Astrocyte (in vitro differentiated cells and primary cell): ENCODE data around the gene BTBD16. TPM values are rescaled to one million over a fixed set of nuclear protein-coding genes. Genes with fewer than 3 reads are reported as not detected.

ENCODE experiments used
- DNase-seq: peaks from one replicate; pipeline ENCODE4 v3.0.0-alpha.2; 2010; ENCODE audit warnings: low read depth
- FAIRE-seq: peaks from 2 replicates; lab custom pipeline; 2011; peaks lifted over from hg19 to GRCh38; lab: Jason Lieb, UNC
- H2AFZ ChIP-seq: 2 replicates; pipeline ENCODE4 v1.6.0; 2012; ENCODE audit warnings: low read depth, low read length, inconsistent platforms
- H3K27ac ChIP-seq: 2 replicates; pipeline ENCODE4 v1.5.1; 2011; ENCODE audit warnings: low read depth, low read length, inconsistent platforms
- H3K27me3 ChIP-seq: 2 replicates; pipeline ENCODE4 v1.6.0; 2011; ENCODE audit warnings: low read length, inconsistent platforms; ENCODE audit not compliant: insufficient read depth
- H3K36me3 ChIP-seq: 2 replicates; pipeline ENCODE4 v1.5.1; 2011; ENCODE audit warnings: low read length, inconsistent platforms; ENCODE audit not compliant: insufficient read depth
- H3K4me1 ChIP-seq: 2 replicates; pipeline ENCODE4 v1.5.1; 2011; ENCODE audit warnings: low read length, inconsistent platforms; ENCODE audit not compliant: insufficient read depth
- H3K4me2 ChIP-seq: 2 replicates; pipeline ENCODE4 v1.6.0; 2012; ENCODE audit warnings: low read length, inconsistent platforms
- H3K4me3 ChIP-seq: 2 replicates; pipeline ENCODE4 v1.5.1; 2011; ENCODE audit warnings: low read depth, mild to moderate bottlenecking, low read length, inconsistent platforms; ENCODE audit not compliant: insufficient read depth
- H3K79me2 ChIP-seq: 2 replicates; pipeline ENCODE4 v1.6.0; 2012; ENCODE audit warnings: mild to moderate bottlenecking, low read length, inconsistent platforms; ENCODE audit not compliant: insufficient read depth
- H3K9ac ChIP-seq: 2 replicates; pipeline ENCODE4 v1.6.0; 2012; ENCODE audit warnings: mild to moderate bottlenecking, low read length, inconsistent platforms
- H3K9me3 ChIP-seq: 2 replicates; pipeline ENCODE4 v1.5.1; 2012; ENCODE audit warnings: low read depth, mild to moderate bottlenecking, low read length, inconsistent platforms; ENCODE audit not compliant: insufficient read depth
- H4K20me1 ChIP-seq: 2 replicates; pipeline ENCODE4 v1.6.0; 2012; ENCODE audit warnings: low read length, inconsistent platforms; ENCODE audit not compliant: insufficient read depth
- H3K27ac Mint-ChIP-seq: one replicate; pipeline ENCODE4 v1.8.0; 2021; ENCODE audit warnings: mild to moderate bottlenecking, mixed read lengths; ENCODE audit not compliant: unreplicated experiment
- H3K27me3 Mint-ChIP-seq: one replicate; pipeline ENCODE4 v1.8.0; 2021; ENCODE audit warnings: low read depth, mixed read lengths; ENCODE audit not compliant: unreplicated experiment
- H3K36me3 Mint-ChIP-seq: one replicate; pipeline ENCODE4 v1.8.0; 2021; ENCODE audit warnings: low read depth, mixed read lengths; ENCODE audit not compliant: unreplicated experiment
- H3K4me1 Mint-ChIP-seq: one replicate; pipeline ENCODE4 v1.8.0; 2021; ENCODE audit warnings: low read depth, mixed read lengths; ENCODE audit not compliant: unreplicated experiment
- H3K4me3 Mint-ChIP-seq: one replicate; pipeline ENCODE4 v1.8.0; 2021; ENCODE audit warnings: mild to moderate bottlenecking, moderate library complexity, mixed read lengths; ENCODE audit not compliant: unreplicated experiment
- H3K9me3 Mint-ChIP-seq: one replicate; pipeline ENCODE4 v1.8.0; 2021; ENCODE audit warnings: mild to moderate bottlenecking, mixed read lengths; ENCODE audit not compliant: unreplicated experiment
- EZH2 ChIP-seq: IDR thresholded peaks from 2 replicates; pipeline ENCODE4 v1.6.1; 2012; ENCODE audit warnings: mild to moderate bottlenecking, low read length, inconsistent platforms; ENCODE audit not compliant: insufficient read depth
- total RNA-seq: library from RNA; stranded (reverse); gene quantifications from 2 replicates; pipeline ENCODE4 v1.2.1, GENCODE V29; 2021
- TF ChIP-seq, protein P1 (sequence below): IDR thresholded peaks from 2 replicates; pipeline ENCODE4 v1.5.1; 2011; ENCODE audit warnings: low read depth, mild to moderate bottlenecking, inconsistent platforms, low read length, moderate library complexity; ENCODE audit not compliant: insufficient read depth

Gene BTBD16
- total RNA-seq, 1 donor from 2014 or later, result not detected

DNA sequence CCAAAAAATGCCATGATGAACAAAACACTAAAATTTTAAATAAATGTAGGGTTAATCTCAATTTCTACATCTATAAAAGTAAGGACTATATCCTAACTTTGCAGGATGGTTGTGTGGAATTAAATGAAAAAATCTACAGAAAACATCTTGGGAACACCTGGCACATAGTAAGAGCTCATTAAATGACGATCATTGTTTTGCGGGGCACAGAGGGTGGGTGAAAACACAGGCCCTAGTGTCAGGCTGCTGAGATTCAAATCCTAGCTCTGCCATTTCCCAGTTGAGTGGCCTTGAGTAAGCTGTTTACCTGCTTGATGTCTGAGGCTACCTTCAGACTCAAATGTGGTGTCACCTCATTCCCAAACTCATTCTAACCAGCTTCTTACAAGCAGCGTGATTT lies 35.6 kb downstream of the BTBD16 start:
- no peak for FAIRE-seq

DNA sequence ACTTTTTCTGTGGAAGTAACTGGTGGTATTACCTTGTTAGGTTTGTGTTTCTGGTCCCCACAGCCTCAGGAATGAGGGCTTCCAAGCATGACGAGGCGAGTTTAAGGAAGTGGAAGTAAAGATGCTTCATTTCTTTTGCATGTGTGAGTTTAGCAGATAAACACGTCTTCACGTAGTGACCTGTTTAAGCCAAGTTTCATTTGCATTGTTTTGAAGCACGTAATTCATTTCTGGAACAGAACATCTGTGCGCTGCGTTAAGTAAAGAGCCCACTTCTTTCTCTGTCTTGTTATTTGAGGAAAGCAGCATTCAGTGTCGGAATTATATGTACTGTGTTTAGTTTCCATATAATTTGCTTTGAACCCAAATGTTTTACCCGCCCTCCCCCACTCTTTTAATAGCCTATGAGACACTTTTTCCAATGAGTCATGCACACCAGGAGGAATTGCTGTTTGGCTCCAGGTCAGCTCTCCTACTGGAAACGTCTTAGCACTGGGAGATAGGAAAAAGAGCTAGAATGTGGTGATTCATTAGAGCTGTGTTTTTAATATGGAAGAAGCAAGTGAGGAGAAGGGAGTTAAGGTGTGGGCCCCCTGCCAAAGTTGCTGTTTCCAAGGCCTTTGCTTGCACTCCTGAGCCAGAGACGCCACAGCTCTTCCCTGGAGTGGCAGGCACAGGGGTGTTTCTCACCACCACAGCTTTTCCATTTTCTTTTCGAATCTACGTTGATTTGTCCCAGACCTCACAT lies 36.7 kb downstream of the BTBD16 start:
- H3K4me2 ChIP-seq, result peak overlapping the region; percentile 83
- no peaks in the 10 kb centered on the region for H3K79me2 ChIP-seq
- H3K4me1 ChIP-seq, result peaks cover 34% of the 10 kb centered on the region
- peak overlapping the region; percentile 94 for H3K27ac ChIP-seq
- Mint-ChIP-seq H3K9me3 (peaks cover 9% of the 10 kb centered on the region), H3K4me3 (no peak overlapping the region), H3K27me3 (no peaks in the 10 kb centered on the region), H3K27ac (peak overlapping the region; percentile 87), H3K36me3 (peaks cover 3% of the 10 kb centered on the region), H3K4me1 (peaks cover 21% of the 10 kb centered on the region)
- no peaks in the 10 kb centered on the region for H3K27me3 ChIP-seq
- peak; percentile 67 for FAIRE-seq
- DNase-seq, result peak; percentile 99
- TF ChIP-seq EZH2, result no peak
- TF ChIP-seq, protein P1, sequence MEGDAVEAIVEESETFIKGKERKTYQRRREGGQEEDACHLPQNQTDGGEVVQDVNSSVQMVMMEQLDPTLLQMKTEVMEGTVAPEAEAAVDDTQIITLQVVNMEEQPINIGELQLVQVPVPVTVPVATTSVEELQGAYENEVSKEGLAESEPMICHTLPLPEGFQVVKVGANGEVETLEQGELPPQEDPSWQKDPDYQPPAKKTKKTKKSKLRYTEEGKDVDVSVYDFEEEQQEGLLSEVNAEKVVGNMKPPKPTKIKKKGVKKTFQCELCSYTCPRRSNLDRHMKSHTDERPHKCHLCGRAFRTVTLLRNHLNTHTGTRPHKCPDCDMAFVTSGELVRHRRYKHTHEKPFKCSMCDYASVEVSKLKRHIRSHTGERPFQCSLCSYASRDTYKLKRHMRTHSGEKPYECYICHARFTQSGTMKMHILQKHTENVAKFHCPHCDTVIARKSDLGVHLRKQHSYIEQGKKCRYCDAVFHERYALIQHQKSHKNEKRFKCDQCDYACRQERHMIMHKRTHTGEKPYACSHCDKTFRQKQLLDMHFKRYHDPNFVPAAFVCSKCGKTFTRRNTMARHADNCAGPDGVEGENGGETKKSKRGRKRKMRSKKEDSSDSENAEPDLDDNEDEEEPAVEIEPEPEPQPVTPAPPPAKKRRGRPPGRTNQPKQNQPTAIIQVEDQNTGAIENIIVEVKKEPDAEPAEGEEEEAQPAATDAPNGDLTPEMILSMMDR, result no peak
- peak overlapping the region; percentile 61 for H2AFZ ChIP-seq
- H3K9ac ChIP-seq, result peak overlapping the region; percentile 81
- H4K20me1 ChIP-seq, result no peaks in the 10 kb centered on the region
- H3K4me3 ChIP-seq, result peak overlapping the region; percentile 44
- H3K36me3 ChIP-seq, result no peaks in the 10 kb centered on the region
- no peaks in the 10 kb centered on the region for H3K9me3 ChIP-seq

More for the DNA sequence above, 35.6 kb downstream of the BTBD16 start:
- H3K27ac Mint-ChIP-seq, result no peak overlapping the region
- H2AFZ ChIP-seq, result no peak overlapping the region
- peaks cover 3% of the 10 kb centered on the region for H3K36me3 Mint-ChIP-seq
- H4K20me1 ChIP-seq, result no peaks in the 10 kb centered on the region
- H3K4me2 ChIP-seq, result peak overlapping the region; percentile 83
- no peak for TF ChIP-seq EZH2
- TF ChIP-seq, protein P1, result no peak
- peak overlapping the region; percentile 81 for H3K9ac ChIP-seq
- H3K4me1 Mint-ChIP-seq, result peaks cover 21% of the 10 kb centered on the region
- no peaks in the 10 kb centered on the region for H3K36me3 ChIP-seq
- no peaks in the 10 kb centered on the region for H3K27me3 ChIP-seq
- H3K27ac ChIP-seq, result peak overlapping the region; percentile 94
- H3K9me3 Mint-ChIP-seq, result peaks cover 9% of the 10 kb centered on the region
- no peak overlapping the region for H3K4me3 ChIP-seq
- H3K4me3 Mint-ChIP-seq, result no peak overlapping the region
- H3K79me2 ChIP-seq, result no peaks in the 10 kb centered on the region
- no peaks in the 10 kb centered on the region for H3K27me3 Mint-ChIP-seq
- DNase-seq, result no peak
- no peaks in the 10 kb centered on the region for H3K9me3 ChIP-seq
- H3K4me1 ChIP-seq, result peaks cover 36% of the 10 kb centered on the region
